T-helper 1 cell treated with Interleukin-12 subunit alpha and Interleukin-12 subunit beta and Interleukin-4 antibody, amounts not matched to agents 30 ng/mL and 1 ng/mL, for 36 hours (primary cell): ENCODE results near the gene C18orf63. TPM values are rescaled to one million over a fixed set of nuclear protein-coding genes. Genes with fewer than 3 reads are reported as not detected.

Experiments used
- intact Hi-C: fragments of 100-400 bp; cut with micrococcal nuclease; formaldehyde crosslinking; loops from one replicate; pipeline ENCODE4 v1.15.1; 2024
- total RNA-seq: library from RNA; stranded (reverse); gene quantifications from 2 replicates; pipeline ENCODE4 v1.2.3, GENCODE V29; 2022

C18orf63 gene
- total RNA-seq, 1 donor from 2014 or later, result not detected

DNA sequence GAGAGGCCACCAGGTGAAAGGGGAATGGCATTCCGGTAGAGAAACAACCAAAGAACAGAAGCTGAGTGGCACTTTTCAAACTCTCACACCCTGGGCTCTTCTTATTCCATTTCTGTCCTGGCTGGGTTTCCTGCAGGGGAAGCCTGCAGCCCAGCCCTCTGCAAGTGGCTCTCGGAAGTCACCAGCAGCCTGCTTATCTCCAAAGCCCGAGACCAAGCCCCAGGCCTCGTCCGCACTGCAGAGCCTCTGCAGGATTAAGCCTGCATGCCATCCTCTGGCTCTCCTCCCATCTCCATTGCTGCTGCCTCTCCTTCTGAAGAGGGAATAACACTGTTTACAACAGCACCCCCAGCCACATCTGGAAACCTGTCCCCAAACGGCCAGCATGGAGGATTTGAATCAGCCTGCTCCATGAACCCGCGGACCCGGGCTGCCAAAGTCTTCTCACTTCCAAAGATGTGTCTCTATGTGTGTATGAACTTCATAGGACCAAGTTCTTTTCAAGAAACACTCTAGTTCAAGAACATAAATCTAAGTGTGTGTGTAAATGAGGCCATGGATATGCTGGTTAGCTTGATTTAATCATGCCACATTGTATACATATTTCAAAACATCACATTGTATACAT is 87.3 kb downstream of the C18orf63 start:
- intact Hi-C loops, result no loop called here

GRCh38 chr18:74407888-74408287 is 92.2 kb downstream of the C18orf63 start:
- intact Hi-C loops, result loop anchor here (1.0 to 5.0 kb wide), 5 partner anchors 29 to 1286 kb away; partner anchors contain the start of gene TIMM21

Other genes with a start within 250 kb of the C18orf63 start
- 0.46 and 0.49 TPM in 2 replicates for gene FBXO15, start 168.0 kb upstream of the C18orf63 start, total RNA-seq
- gene TIMM21, start 167.3 kb upstream of the C18orf63 start, total RNA-seq, result 28.1 and 29.0 TPM in 2 replicates
- gene CYB5A, start 23.9 kb upstream of the C18orf63 start, total RNA-seq, result 34.3 and 37.8 TPM in 2 replicates
- gene DIPK1C, start 141.5 kb downstream of the C18orf63 start, total RNA-seq, result not detected in 2 replicates
- gene CNDP2, start 180.5 kb downstream of the C18orf63 start, total RNA-seq, result 151 and 162 TPM in 2 replicates
- 0.20 TPM in 1 of 2 replicates, not detected in the other for gene CNDP1, start 218.7 kb downstream of the C18orf63 start, total RNA-seq